Progenitor cell of endocrine pancreas (in vitro differentiated cells): Measurements from ENCODE around the gene GRIK1. TPM values are rescaled to one million over a fixed set of nuclear protein-coding genes. Genes with fewer than 3 reads are reported as not detected.
A peak's percentile ranks its signal among the peaks of the same experiment; 100 is the strongest.

Source experiments
- DNase-seq: peaks from one replicate; pipeline ENCODE4 v3.0.0; 2021; ENCODE audit warnings: low spot score; ENCODE audit not compliant: unreplicated experiment
- H3K27ac Mint-ChIP-seq: 2 replicates; pipeline ENCODE4 v1.8.0; 2021; ENCODE audit warnings: mild to moderate bottlenecking, moderate library complexity, mixed read lengths
- H3K27me3 Mint-ChIP-seq: 2 replicates; pipeline ENCODE4 v1.8.0; 2021; ENCODE audit warnings: mixed read lengths
- H3K36me3 Mint-ChIP-seq: 2 replicates; pipeline ENCODE4 v1.8.0; 2022; ENCODE audit warnings: mixed read lengths; ENCODE audit not compliant: insufficient read depth
- H3K4me1 Mint-ChIP-seq: 2 replicates; pipeline ENCODE4 v1.8.0; 2021; ENCODE audit warnings: low read depth, mixed read lengths
- H3K4me3 Mint-ChIP-seq: 2 replicates; pipeline ENCODE4 v1.8.0; 2021; ENCODE audit warnings: low read depth, mild to moderate bottlenecking, moderate library complexity, mixed read lengths
- H3K9me3 Mint-ChIP-seq: 2 replicates; pipeline ENCODE4 v1.8.0; 2021; ENCODE audit warnings: low read depth, mixed read lengths
- total RNA-seq: library from RNA; stranded (reverse); gene quantifications from 2 replicates; pipeline ENCODE4 v1.2.1, GENCODE V29; 2021
- TF ChIP-seq, protein P1 (sequence below): fragments of 200-600 bp; sonication (generic); IDR thresholded peaks from one replicate; pipeline ENCODE4 v1.5.0; 2021; ENCODE audit warnings: antibody characterized with exemption, mild to moderate bottlenecking; ENCODE audit not compliant: unreplicated experiment

Gene GRIK1
- total RNA-seq, 1 donor from 2014 or later: 0.26 TPM

- Mint-ChIP-seq H3K9me3 (peaks cover 15% of the 10 kb centered on the region), H3K4me1 (peaks cover 10% of the 10 kb centered on the region), H3K27me3 (no peaks in the 10 kb centered on the region), H3K36me3 (peaks cover 6% of the 10 kb centered on the region), H3K27ac (peak overlapping the region; percentile 72), H3K4me3 (no peak overlapping the region)
- no peak for DNase-seq
- TF ChIP-seq, protein P1, sequence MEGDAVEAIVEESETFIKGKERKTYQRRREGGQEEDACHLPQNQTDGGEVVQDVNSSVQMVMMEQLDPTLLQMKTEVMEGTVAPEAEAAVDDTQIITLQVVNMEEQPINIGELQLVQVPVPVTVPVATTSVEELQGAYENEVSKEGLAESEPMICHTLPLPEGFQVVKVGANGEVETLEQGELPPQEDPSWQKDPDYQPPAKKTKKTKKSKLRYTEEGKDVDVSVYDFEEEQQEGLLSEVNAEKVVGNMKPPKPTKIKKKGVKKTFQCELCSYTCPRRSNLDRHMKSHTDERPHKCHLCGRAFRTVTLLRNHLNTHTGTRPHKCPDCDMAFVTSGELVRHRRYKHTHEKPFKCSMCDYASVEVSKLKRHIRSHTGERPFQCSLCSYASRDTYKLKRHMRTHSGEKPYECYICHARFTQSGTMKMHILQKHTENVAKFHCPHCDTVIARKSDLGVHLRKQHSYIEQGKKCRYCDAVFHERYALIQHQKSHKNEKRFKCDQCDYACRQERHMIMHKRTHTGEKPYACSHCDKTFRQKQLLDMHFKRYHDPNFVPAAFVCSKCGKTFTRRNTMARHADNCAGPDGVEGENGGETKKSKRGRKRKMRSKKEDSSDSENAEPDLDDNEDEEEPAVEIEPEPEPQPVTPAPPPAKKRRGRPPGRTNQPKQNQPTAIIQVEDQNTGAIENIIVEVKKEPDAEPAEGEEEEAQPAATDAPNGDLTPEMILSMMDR: no peak
Observed at GRCh38 chr21:29534448-29534847, 405.3 kb downstream of the GRIK1 start.

DNA sequence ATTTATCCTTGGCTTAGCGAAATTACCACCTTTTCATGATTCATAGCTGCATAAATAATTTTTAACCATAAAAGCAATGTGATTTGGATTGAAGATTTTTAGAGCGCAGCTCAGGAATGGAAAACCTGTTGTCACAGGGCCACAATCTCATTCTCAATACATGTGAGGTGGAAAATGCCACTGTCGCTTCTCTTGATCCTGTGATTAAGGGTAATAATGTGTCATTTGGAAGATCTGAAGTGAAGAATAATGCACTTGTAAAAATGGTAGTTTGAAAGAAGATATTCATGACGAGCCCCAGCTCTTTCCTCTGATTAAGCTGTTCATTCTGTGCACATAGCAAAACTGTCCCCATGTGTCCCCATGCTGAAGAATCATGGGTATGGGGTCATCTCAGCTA, 410.7 kb downstream of the GRIK1 start:
- peaks cover 21% of the 10 kb centered on the region for H3K9me3 Mint-ChIP-seq
- no peak overlapping the region for H3K27ac Mint-ChIP-seq
- H3K27me3 Mint-ChIP-seq: no peaks in the 10 kb centered on the region
- TF ChIP-seq, protein P1: no peak
- H3K36me3 Mint-ChIP-seq: peaks cover 11% of the 10 kb centered on the region
- DNase-seq: no peak
- peaks cover 6% of the 10 kb centered on the region for H3K4me1 Mint-ChIP-seq
- H3K4me3 Mint-ChIP-seq: no peak overlapping the region

GRCh38 chr21:29526545-29526944, 413.3 kb downstream of the GRIK1 start:
- Mint-ChIP-seq H3K9me3 (peaks cover 32% of the 10 kb centered on the region), H3K4me3 (no peak overlapping the region), H3K27me3 (no peaks in the 10 kb centered on the region), H3K36me3 (peaks cover 11% of the 10 kb centered on the region), H3K27ac (no peak overlapping the region), H3K4me1 (no peaks in the 10 kb centered on the region)
- DNase-seq: no peak
- TF ChIP-seq, protein P1: no peak

DNA sequence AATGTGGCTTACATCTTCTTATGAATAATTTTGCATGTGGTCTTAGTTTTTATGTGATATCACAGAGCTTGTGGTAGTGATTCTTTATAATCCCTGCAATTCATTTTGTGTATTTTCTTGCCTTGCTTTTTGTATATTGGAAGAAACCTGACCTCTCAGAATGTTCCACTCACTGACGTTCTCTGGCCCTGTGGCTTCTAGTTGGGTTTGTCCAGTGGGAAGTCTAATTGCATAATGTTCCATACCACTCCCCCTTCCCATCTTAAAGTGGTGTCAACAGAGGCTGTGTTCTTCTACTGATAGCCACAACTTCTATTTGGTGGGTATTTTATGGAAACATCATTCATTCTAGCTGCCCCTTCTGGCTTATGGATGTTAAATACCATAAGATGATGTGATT, 415.7 kb downstream of the GRIK1 start:
- Mint-ChIP-seq H3K27me3 (no peaks in the 10 kb centered on the region), H3K4me3 (no peak overlapping the region), H3K27ac (no peak overlapping the region), H3K36me3 (peaks cover 11% of the 10 kb centered on the region), H3K9me3 (peaks cover 32% of the 10 kb centered on the region), H3K4me1 (no peaks in the 10 kb centered on the region)
- no peak for DNase-seq
- TF ChIP-seq, protein P1: no peak

DNA sequence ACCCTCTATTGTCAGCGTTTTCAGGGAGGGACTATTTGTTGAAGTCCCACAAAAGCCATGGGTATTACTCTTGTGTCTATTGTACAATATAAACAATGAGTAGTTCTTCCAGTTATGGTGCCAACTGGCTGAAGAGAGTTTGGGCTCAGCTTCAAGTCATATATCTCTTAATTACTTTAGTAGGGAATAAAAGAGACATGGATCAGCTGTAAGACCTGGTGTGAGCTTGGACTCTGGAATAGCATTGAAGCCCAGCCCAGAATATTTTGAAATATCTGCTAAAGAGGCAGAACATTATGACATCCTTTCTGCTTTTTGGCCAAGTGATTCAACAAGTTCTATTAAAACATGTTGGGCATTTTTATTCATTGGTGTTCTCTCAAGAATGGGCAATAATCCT, 416.1 kb downstream of the GRIK1 start:
- Mint-ChIP-seq H3K27ac (no peak overlapping the region), H3K4me3 (no peak overlapping the region), H3K9me3 (peaks cover 32% of the 10 kb centered on the region), H3K27me3 (no peaks in the 10 kb centered on the region), H3K4me1 (no peaks in the 10 kb centered on the region), H3K36me3 (peaks cover 11% of the 10 kb centered on the region)
- DNase-seq: no peak
- TF ChIP-seq, protein P1: no peak
